ENCODE results near the gene LSP1.

- TF ChIP-seq CTCF (conservative IDR thresholded peaks at IDR 0.05; ENCODE audit: low read length) (no peak), EZH2phosphoT487 (IDR thresholded peaks at IDR 0.05; ENCODE audit: borderline replicate concordance, low read depth, low read length) (no peak)
These were observed 9.9 kb downstream of the LSP1 start for GRCh38 chr11:1862588-1863351.
